Hematopoietic multipotent progenitor cell treated with erythropoietin and hydrocortisone succinate and interleukin-3 and kit ligand, for 4 days (in vitro differentiated cells): ENCODE data around the gene C1QTNF6.
"Not testable (repeated sequence)": the region's sequence is repeated elsewhere in the genome, so short reads cannot be mapped to it uniquely, and the experiment has no call there.

Experiments used
- DNase-seq: peaks from one replicate; pipeline ENCODE4 v3.0.0-alpha.2; 2015

The C1QTNF6 gene

GRCh38 chr22:37206841-37207821 is 19.1 kb upstream of the C1QTNF6 start:
- no peak for DNase-seq

- no peak for DNase-seq
These were observed 18.2 kb upstream of the C1QTNF6 start for GRCh38 chr22:37206118-37206840.

GRCh38 chr22:37205046-37205445 is 17.0 kb upstream of the C1QTNF6 start:
- no peak for DNase-seq

- DNase-seq: no peak
These were observed 16.1 kb upstream of the C1QTNF6 start for GRCh38 chr22:37204045-37204655.

GRCh38 chr22:37203354-37204044 is 15.5 kb upstream of the C1QTNF6 start:
- no peak for DNase-seq

- no peak for DNase-seq
These were observed 14.7 kb upstream of the C1QTNF6 start for GRCh38 chr22:37202716-37203115.

- no peak for DNase-seq
These were observed 14.0 kb upstream of the C1QTNF6 start for GRCh38 chr22:37202001-37202555.

- DNase-seq: not testable (repeated sequence)
These were observed 13.4 kb upstream of the C1QTNF6 start for GRCh38 chr22:37201443-37201820.

GRCh38 chr22:37199760-37200108 is 11.7 kb upstream of the C1QTNF6 start:
- peak; percentile 88 for DNase-seq

GRCh38 chr22:37199103-37199759 is 11.2 kb upstream of the C1QTNF6 start:
- DNase-seq: peak; percentile 99

- peak; percentile 91 for DNase-seq
These were observed 10.4 kb upstream of the C1QTNF6 start for GRCh38 chr22:37198258-37199102.

GRCh38 chr22:37197451-37198257 is 9.6 kb upstream of the C1QTNF6 start:
- no peak for DNase-seq

- DNase-seq: no peak
These were observed 8.7 kb upstream of the C1QTNF6 start for GRCh38 chr22:37196539-37197450.

- no peak for DNase-seq
These were observed 7.9 kb upstream of the C1QTNF6 start for GRCh38 chr22:37195921-37196320.

GRCh38 chr22:37194750-37195149 is 6.7 kb upstream of the C1QTNF6 start:
- DNase-seq: no peak

- peak; percentile 77 for DNase-seq
These were observed 5.7 kb upstream of the C1QTNF6 start for GRCh38 chr22:37193629-37194191.

- no peak for DNase-seq
These were observed 4.7 kb upstream of the C1QTNF6 start for GRCh38 chr22:37192741-37193140.

- DNase-seq: no peak
These were observed 4.2 kb upstream of the C1QTNF6 start for GRCh38 chr22:37192204-37192603.
